GM11168 (cell line): ENCODE results near the gene HM13.
"Not testable (repeated sequence)": the region's sequence is repeated elsewhere in the genome, so short reads cannot be mapped to it uniquely, and the experiment has no call there.

Experiments
- in situ Hi-C: fragments of 300-500 bp; cut with MboI; formaldehyde crosslinking; loops from one replicate; pipeline ENCODE4 v1.12.0; 2022; ENCODE audit warnings: low sequenced_read_pairs; ENCODE audit not compliant: unreplicated experiment

Gene HM13

GRCh38 chr20:31579245-31579644, 65.0 kb downstream of the HM13 start:
- in situ Hi-C loops: no loop called here

GRCh38 chr20:31579941-31580651, 65.9 kb downstream of the HM13 start:
- in situ Hi-C loops: not testable (repeated sequence)

GRCh38 chr20:31580706-31581105, 66.5 kb downstream of the HM13 start:
- in situ Hi-C loops: no loop called here

GRCh38 chr20:31581391-31581790, 67.1 kb downstream of the HM13 start:
- in situ Hi-C loops: no loop called here

- in situ Hi-C loops: no loop called here
Measured at GRCh38 chr20:31587545-31588389, 73.5 kb downstream of the HM13 start.

GRCh38 chr20:31590717-31591225, 76.5 kb downstream of the HM13 start:
- in situ Hi-C loops: no loop called here

- in situ Hi-C loops: no loop called here
Measured at GRCh38 chr20:31593221-31594001, 79.2 kb downstream of the HM13 start.

- in situ Hi-C loops: no loop called here
Measured at GRCh38 chr20:31594002-31594557, 79.8 kb downstream of the HM13 start.

- in situ Hi-C loops: no loop called here
Measured at GRCh38 chr20:31594558-31595379, 80.5 kb downstream of the HM13 start.

- in situ Hi-C loops: no loop called here
Measured at GRCh38 chr20:31595380-31595653, 81.1 kb downstream of the HM13 start.

GRCh38 chr20:31595654-31596411, 81.6 kb downstream of the HM13 start:
- in situ Hi-C loops: no loop called here

- in situ Hi-C loops: not testable (repeated sequence)
Measured at GRCh38 chr20:31596412-31596715, 82.1 kb downstream of the HM13 start.

GRCh38 chr20:31596831-31597480, 82.7 kb downstream of the HM13 start:
- in situ Hi-C loops: no loop called here

- in situ Hi-C loops: no loop called here
Measured at GRCh38 chr20:31597481-31597855, 83.2 kb downstream of the HM13 start.

- in situ Hi-C loops: no loop called here
Measured at GRCh38 chr20:31602431-31602778, 88.2 kb downstream of the HM13 start.

GRCh38 chr20:31602779-31603441, 88.7 kb downstream of the HM13 start:
- in situ Hi-C loops: no loop called here

- in situ Hi-C loops: no loop called here
Measured at GRCh38 chr20:31603822-31604566, 89.8 kb downstream of the HM13 start.

GRCh38 chr20:31604567-31605030, 90.4 kb downstream of the HM13 start:
- in situ Hi-C loops: no loop called here
